Loucy (cell line): ENCODE results near the gene CLDN6.
A peak's percentile ranks its signal among the peaks of the same experiment; 100 is the strongest.

ENCODE experiments used
- H2AFZ ChIP-seq: fragments of 200-600 bp; sonication (generic); 2 replicates; pipeline ENCODE4 v1.6.0; 2016; ENCODE audit warnings: antibody characterized with exemption, mild to moderate bottlenecking, low read length, moderate library complexity
- H3F3A ChIP-seq: fragments of 200-600 bp; 2 replicates; pipeline ENCODE4 v1.6.0; 2016; ENCODE audit warnings: antibody characterized with exemption, low read depth, mild to moderate bottlenecking
- H3K27me3 ChIP-seq: fragments of 200-600 bp; sonication (generic); 2 replicates; pipeline ENCODE4 v1.6.1; 2014; ENCODE audit warnings: low read length, mild to moderate bottlenecking; ENCODE audit not compliant: insufficient read depth, poor library complexity, severe bottlenecking
- H3K36me3 ChIP-seq: fragments of 200-600 bp; sonication (generic); 2 replicates; pipeline ENCODE4 v1.6.1; 2016; ENCODE audit warnings: low read length; ENCODE audit not compliant: insufficient read depth
- H3K4me1 ChIP-seq: fragments of 200-600 bp; sonication (generic); 2 replicates; pipeline ENCODE4 v1.5.1; 2014; ENCODE audit warnings: low read length, mild to moderate bottlenecking; ENCODE audit not compliant: insufficient read depth, poor library complexity, severe bottlenecking
- H3K4me2 ChIP-seq: fragments of 200-600 bp; sonication (generic); 2 replicates; pipeline ENCODE4 v1.6.0; 2014; ENCODE audit warnings: antibody characterized with exemption, low read length, low read depth, mild to moderate bottlenecking; ENCODE audit not compliant: poor library complexity, severe bottlenecking
- H3K4me3 ChIP-seq: fragments of 200-600 bp; sonication (generic); 2 replicates; pipeline ENCODE4 v1.5.1; 2014; ENCODE audit warnings: low read length, mild to moderate bottlenecking, mixed read lengths; ENCODE audit not compliant: poor library complexity, severe bottlenecking
- H3K79me2 ChIP-seq: fragments of 200-600 bp; sonication (generic); 2 replicates; pipeline ENCODE4 v1.6.1; 2014; ENCODE audit warnings: low read length; ENCODE audit not compliant: insufficient read depth
- H3K9ac ChIP-seq: fragments of 200-600 bp; sonication (generic); 2 replicates; pipeline ENCODE4 v1.6.0; 2014; ENCODE audit warnings: mild to moderate bottlenecking, low read depth, low read length, moderate library complexity; ENCODE audit not compliant: poor library complexity, severe bottlenecking
- H3K9me2 ChIP-seq: fragments of 200-600 bp; sonication (generic); replicated peaks from 2 replicates; pipeline ENCODE4 v1.6.1; 2016; ENCODE audit warnings: low read depth, low read length, mixed read lengths
- H3K9me3 ChIP-seq: fragments of 200-600 bp; sonication (generic); 2 replicates; pipeline ENCODE4 v1.6.1; 2014; ENCODE audit warnings: mild to moderate bottlenecking, antibody characterized with exemption, low read length, low read depth; ENCODE audit not compliant: insufficient read depth
- H4K20me1 ChIP-seq: fragments of 200-600 bp; sonication (generic); 2 replicates; pipeline ENCODE4 v1.6.0; 2014; ENCODE audit warnings: antibody characterized with exemption, low read length, mild to moderate bottlenecking; ENCODE audit not compliant: insufficient read depth, poor library complexity, severe bottlenecking
- EZH2phosphoT487 ChIP-seq: fragments of 200-600 bp; IDR thresholded peaks from 2 replicates; pipeline ENCODE4 v1.6.1; 2018; ENCODE audit warnings: antibody characterized with exemption, mild to moderate bottlenecking, moderate library complexity, borderline replicate concordance
- TF ChIP-seq, protein P1 (sequence below): fragments of 200-600 bp; sonication (generic); conservative IDR thresholded peaks from 2 replicates; pipeline ENCODE4 v1.5.1; 2014; ENCODE audit warnings: mild to moderate bottlenecking, antibody characterized with exemption, low read length

CLDN6 gene

DNA sequence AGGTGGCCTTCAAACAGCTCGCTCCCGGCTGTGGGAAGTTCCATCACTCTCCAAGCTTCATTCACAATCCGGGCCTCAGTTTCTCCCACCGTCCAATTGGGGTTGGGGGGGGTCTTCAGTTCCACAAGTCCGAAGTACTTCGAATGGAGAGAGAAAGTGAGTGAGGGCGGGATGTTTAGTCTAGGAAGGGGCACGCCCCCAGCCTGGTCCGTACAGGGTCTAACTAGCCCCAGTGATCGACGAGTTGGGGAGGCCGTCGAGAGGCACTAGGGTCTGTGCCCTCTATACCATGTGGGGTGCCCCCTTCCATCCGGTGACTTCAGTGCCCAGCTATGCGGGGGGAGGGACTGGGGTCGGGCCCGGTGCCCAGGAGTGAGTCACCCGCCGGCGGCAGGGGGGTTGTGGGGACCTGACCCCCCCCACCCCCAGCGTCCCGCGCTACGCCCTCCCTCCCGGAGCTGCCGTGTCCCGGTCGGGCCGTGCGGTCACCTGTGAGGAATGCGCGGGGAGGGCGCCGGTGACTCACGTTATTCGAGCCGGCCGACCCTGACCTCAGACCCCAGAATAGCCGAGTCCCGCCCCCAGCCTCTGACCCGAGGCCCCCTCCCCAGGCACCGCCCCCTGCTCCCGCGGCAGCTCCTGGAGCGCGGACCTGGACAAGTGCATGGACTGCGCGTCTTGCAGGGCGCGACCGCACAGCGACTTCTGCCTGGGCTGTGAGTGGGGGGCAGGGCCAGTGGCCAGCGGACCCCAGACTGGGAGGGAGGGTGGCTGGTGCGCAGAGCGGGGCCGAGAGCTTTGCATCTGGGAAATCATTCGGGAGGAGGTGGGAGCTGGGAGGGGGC lies 2.8 kb upstream of the CLDN6 start:
- H4K20me1 ChIP-seq, result peaks cover 12% of the 10 kb centered on the region
- peak overlapping the region; percentile 75 for H3K4me3 ChIP-seq
- H3K9ac ChIP-seq, result peak overlapping the region; percentile 83
- peaks cover 30% of the 10 kb centered on the region for H3K79me2 ChIP-seq
- H3K4me2 ChIP-seq, result peak overlapping the region; percentile 85
- no peaks in the 10 kb centered on the region for H3K36me3 ChIP-seq
- peak overlapping the region; percentile 55; the same call in 1 of the 2 replicates for H2AFZ ChIP-seq
- no peaks in the 10 kb centered on the region for H3K9me2 ChIP-seq
- no peaks in the 10 kb centered on the region for H3K27me3 ChIP-seq
- H3K4me1 ChIP-seq, result peaks cover 15% of the 10 kb centered on the region
- TF ChIP-seq, protein P1, sequence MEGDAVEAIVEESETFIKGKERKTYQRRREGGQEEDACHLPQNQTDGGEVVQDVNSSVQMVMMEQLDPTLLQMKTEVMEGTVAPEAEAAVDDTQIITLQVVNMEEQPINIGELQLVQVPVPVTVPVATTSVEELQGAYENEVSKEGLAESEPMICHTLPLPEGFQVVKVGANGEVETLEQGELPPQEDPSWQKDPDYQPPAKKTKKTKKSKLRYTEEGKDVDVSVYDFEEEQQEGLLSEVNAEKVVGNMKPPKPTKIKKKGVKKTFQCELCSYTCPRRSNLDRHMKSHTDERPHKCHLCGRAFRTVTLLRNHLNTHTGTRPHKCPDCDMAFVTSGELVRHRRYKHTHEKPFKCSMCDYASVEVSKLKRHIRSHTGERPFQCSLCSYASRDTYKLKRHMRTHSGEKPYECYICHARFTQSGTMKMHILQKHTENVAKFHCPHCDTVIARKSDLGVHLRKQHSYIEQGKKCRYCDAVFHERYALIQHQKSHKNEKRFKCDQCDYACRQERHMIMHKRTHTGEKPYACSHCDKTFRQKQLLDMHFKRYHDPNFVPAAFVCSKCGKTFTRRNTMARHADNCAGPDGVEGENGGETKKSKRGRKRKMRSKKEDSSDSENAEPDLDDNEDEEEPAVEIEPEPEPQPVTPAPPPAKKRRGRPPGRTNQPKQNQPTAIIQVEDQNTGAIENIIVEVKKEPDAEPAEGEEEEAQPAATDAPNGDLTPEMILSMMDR, result no peak
- no peak for TF ChIP-seq EZH2phosphoT487
- H3K9me3 ChIP-seq, result no peaks in the 10 kb centered on the region
- H3F3A ChIP-seq, result no peaks in the 10 kb centered on the region

DNA sequence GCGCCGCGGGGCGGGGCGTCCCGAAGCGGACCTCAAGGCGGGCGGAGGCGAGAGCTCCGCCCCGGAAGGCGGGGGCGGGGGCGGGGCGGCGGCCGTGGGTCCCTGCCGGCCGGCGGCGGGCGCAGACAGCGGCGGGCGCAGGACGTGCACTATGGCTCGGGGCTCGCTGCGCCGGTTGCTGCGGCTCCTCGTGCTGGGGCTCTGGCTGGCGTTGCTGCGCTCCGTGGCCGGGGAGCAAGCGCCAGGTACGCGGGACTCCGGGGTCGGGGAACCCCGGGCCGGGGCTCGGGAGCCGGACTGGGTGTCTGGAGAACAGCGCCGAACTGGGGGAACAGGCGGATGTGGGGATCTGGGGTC lies 2.2 kb upstream of the CLDN6 start, which contains the start of gene TNFRSF12A:
Gene TNFRSF12A, plus strand, starts transcription at position 122 of the 357 bp plus-strand sequence. Its CDS starts 30 bp downstream, at position 152.
- Histone ChIP-seq H3K4me2 (peak within 1 kb of the TSS; percentile 85), H2AFZ (peak within 1 kb of the TSS; percentile 73; the same call in 1 of the 2 replicates), H3K79me2 (peaks cover 30% of the 10 kb centered on the region), H3K4me1 (peaks cover 15% of the 10 kb centered on the region), H3F3A (no peaks in the 10 kb centered on the region), H3K9me2 (no peaks in the 10 kb centered on the region), H3K9ac (peak within 1 kb of the TSS; percentile 83), H4K20me1 (peaks cover 12% of the 10 kb centered on the region), H3K27me3 (no peaks in the 10 kb centered on the region), H3K4me3 (peak within 1 kb of the TSS; percentile 75), H3K36me3 (no peaks in the 10 kb centered on the region), H3K9me3 (no peaks in the 10 kb centered on the region)
- TF ChIP-seq EZH2phosphoT487, result no peak
- TF ChIP-seq, protein P1, result no peak

DNA sequence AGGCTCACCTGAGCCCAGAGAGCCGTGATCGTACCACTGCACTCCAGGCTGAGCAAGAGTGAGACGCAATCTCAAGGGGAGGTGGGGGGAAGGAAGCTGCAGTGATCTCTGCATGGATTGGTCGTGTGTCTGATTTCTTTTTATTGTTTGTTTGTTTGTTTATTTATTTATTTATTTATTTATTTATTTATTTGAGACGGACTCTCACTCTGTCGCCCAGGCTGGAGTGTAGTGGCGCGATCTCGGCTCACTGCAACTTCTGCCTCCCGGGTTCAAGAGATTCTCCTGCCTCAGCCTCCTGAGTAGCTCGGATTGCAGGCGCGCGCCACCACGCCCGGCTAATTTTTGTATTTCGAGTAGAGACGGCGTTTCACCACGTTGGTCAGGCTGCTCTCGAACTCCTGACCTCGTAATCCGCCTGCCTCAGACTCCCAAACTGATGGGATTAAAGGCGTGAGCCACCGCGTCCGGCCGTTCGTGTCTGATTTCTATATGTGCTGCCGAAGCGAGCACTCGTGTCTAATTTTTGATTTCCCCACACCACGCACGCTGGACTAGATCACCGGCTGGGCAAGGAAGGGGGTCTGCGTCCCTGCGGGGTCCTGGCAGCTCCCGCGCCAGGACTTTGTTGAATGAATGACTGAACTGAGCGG lies 1.7 kb upstream of the CLDN6 start:
- no peaks in the 10 kb centered on the region for H3K27me3 ChIP-seq
- H3F3A ChIP-seq, result no peaks in the 10 kb centered on the region
- peaks cover 15% of the 10 kb centered on the region for H3K4me1 ChIP-seq
- TF ChIP-seq EZH2phosphoT487, result no peak
- peak overlapping the region; percentile 85 for H3K4me2 ChIP-seq
- no peaks in the 10 kb centered on the region for H3K36me3 ChIP-seq
- no peaks in the 10 kb centered on the region for H3K9me3 ChIP-seq
- H3K4me3 ChIP-seq, result peak overlapping the region; percentile 75
- no peak overlapping the region for H3K9ac ChIP-seq
- H2AFZ ChIP-seq, result peak overlapping the region; percentile 73; the same call in 1 of the 2 replicates
- no peaks in the 10 kb centered on the region for H3K9me2 ChIP-seq
- peaks cover 12% of the 10 kb centered on the region for H4K20me1 ChIP-seq
- H3K79me2 ChIP-seq, result peaks cover 30% of the 10 kb centered on the region
